Measurements from ENCODE around the gene ALMS1. TPM values are rescaled to one million over a fixed set of nuclear protein-coding genes. Genes with fewer than 3 reads are reported as not detected.

Gene ALMS1
- 17.7 and 19.6 TPM in 2 replicates for total RNA-seq

GRCh38 chr2:73385504-73386341 lies at the start of gene ALMS1:
ALMS1 (plus strand) TSS chr2:73385836; CDS start chr2:73385869, 33 bp downstream.

DNA sequence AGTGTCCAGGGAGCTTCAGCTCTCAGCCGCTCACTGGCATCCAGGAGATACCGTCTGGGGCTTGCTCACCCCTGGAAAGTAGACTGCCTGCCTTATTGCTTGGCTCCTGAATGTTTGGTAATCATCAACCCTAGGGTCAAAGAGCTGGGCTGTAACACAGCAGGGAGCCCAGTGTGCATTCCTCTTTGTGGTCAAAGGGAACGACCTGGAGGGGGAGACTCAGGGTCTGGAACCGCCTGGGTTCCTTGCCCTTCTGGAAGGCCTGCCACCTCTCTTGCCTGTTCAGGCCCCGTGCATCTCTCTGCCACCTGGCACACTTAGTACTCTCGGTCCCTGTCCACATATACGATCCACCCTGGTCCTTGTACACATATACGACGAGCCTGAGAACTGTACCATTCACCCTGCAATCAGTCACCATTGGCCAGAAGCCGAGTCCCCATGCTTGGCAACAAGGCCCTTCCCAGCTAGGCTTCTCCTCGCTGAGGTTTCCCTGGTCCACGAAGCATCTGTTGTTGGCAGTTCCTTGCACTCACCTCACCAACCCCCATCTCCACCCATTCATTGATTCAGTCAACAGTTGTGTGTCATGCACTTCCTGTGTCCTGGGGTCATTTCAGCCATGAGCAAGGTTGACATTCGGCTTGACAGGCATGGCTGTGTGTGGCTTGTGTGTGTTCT lies 256.8 kb downstream of the ALMS1 start, which contains the start of gene NAT8:
NAT8 (minus strand) TSS at position 85 of the 681 bp plus-strand sequence. CDS start 794 bp downstream, outside the sequence.

Other genes starting within 250 kb of the ALMS1 start
- not detected in 2 replicates for gene NOTO, start 183.3 kb upstream of the ALMS1 start, total RNA-seq
- 17.7 and 18.3 TPM in 2 replicates for gene SMYD5, start 171.6 kb upstream of the ALMS1 start, total RNA-seq
- gene PRADC1, start 152.6 kb upstream of the ALMS1 start, total RNA-seq: 9.8 and 20.3 TPM in 2 replicates
- 156 and 251 TPM in 2 replicates for gene CCT7, start 151.5 kb upstream of the ALMS1 start, total RNA-seq
- gene FBXO41, start 101.4 kb upstream of the ALMS1 start, total RNA-seq: 7.5 and 11.1 TPM in 2 replicates
- not detected in 2 replicates for gene EGR4, start 92.3 kb upstream of the ALMS1 start, total RNA-seq

Measured in placental epithelial cell (primary cell).